Esophagus muscularis mucosa (tissue), 3 donors: ENCODE data around the gene GNG13.

Source experiments
- EP300 ChIP-seq: sonication (generic); formaldehyde crosslinking; IDR thresholded peaks from one replicate; pipeline ENCODE4 v1.6.1; 2017; ENCODE audit warnings: antibody characterized with exemption
- TF ChIP-seq, protein P1 (sequence below), 3 experiments: fragments of 200-600 bp in 2 of 3; fragments of 450-650 bp in 1 of 3; sonication (generic) in 2 of 3; IDR thresholded peaks; one replicate each; pipeline ENCODE4 v1.5.1; 2017 to 2019; ENCODE audit warnings: antibody characterized with exemption in 3 of 3, mild to moderate bottlenecking in 2 of 3, moderate library complexity in 1 of 3

DNA sequence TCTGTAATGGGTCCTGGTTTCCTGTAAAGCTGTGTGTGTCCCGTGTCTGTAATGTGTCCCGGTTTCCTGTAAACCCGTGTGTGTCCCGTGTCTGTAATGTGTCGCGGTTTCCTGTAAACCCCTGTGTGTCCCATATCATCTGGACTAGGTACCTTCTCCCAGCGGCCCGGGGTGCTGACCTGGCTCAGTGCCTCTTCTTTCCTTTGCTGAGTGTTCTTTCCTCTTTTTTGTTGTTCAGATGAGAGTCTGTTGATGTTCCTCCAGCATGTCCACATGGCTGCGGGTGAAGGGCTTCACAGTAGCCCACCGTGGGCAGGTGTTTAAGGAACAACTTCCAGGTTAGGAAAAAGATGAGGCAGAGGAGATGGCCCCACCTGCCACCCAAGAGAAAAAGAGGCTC lies 46.6 kb upstream of the GNG13 start:
- TF ChIP-seq, protein P1, sequence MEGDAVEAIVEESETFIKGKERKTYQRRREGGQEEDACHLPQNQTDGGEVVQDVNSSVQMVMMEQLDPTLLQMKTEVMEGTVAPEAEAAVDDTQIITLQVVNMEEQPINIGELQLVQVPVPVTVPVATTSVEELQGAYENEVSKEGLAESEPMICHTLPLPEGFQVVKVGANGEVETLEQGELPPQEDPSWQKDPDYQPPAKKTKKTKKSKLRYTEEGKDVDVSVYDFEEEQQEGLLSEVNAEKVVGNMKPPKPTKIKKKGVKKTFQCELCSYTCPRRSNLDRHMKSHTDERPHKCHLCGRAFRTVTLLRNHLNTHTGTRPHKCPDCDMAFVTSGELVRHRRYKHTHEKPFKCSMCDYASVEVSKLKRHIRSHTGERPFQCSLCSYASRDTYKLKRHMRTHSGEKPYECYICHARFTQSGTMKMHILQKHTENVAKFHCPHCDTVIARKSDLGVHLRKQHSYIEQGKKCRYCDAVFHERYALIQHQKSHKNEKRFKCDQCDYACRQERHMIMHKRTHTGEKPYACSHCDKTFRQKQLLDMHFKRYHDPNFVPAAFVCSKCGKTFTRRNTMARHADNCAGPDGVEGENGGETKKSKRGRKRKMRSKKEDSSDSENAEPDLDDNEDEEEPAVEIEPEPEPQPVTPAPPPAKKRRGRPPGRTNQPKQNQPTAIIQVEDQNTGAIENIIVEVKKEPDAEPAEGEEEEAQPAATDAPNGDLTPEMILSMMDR (IDR thresholded peaks at IDR 0.05) = no peak
- TF ChIP-seq EP300 = no peak
